Smooth muscle cell (in vitro differentiated cells): ENCODE results near the gene SNUPN. TPM values are rescaled to one million over a fixed set of nuclear protein-coding genes. Genes with fewer than 3 reads are reported as not detected.

Experiments used
- DNase-seq: peaks from one replicate; lab custom pipeline; 2025; ENCODE audit not compliant: unreplicated experiment; lab: John Stamatoyannopoulos, UW
- H2AFZ ChIP-seq: fragments of 200-600 bp; sonication (generic); 2 replicates; pipeline ENCODE4 v1.6.0; 2016; ENCODE audit warnings: antibody characterized with exemption, low read depth, mild to moderate bottlenecking
- H3F3A ChIP-seq: fragments of 200-600 bp; sonication (generic); 2 replicates; pipeline ENCODE4 v1.6.0; 2017; ENCODE audit warnings: antibody characterized with exemption, low read depth
- H3K27ac ChIP-seq: fragments of 200-600 bp; sonication (generic); 2 replicates; pipeline ENCODE4 v1.5.1; 2016; ENCODE audit warnings: low read depth, mild to moderate bottlenecking
- H3K27me3 ChIP-seq: fragments of 200-600 bp; sonication (generic); 2 replicates; pipeline ENCODE4 v1.6.1; 2016; ENCODE audit warnings: low read depth, mild to moderate bottlenecking
- H3K36me3 ChIP-seq: fragments of 200-600 bp; sonication (generic); 2 replicates; pipeline ENCODE4 v1.5.1; 2016; ENCODE audit warnings: low read depth
- H3K4me1 ChIP-seq: fragments of 200-600 bp; sonication (generic); 2 replicates; pipeline ENCODE4 v1.5.1; 2016; ENCODE audit warnings: low read depth
- H3K4me2 ChIP-seq: fragments of 200-600 bp; sonication (generic); 2 replicates; pipeline ENCODE4 v1.6.0; 2016; ENCODE audit warnings: mild to moderate bottlenecking
- H3K4me3 ChIP-seq: fragments of 200-600 bp; sonication (generic); 2 replicates; pipeline ENCODE4 v1.5.1; 2016; ENCODE audit warnings: mild to moderate bottlenecking
- H3K79me2 ChIP-seq: fragments of 200-600 bp; sonication (generic); 2 replicates; pipeline ENCODE4 v1.6.0; 2016; ENCODE audit warnings: low read depth, mild to moderate bottlenecking
- H3K9ac ChIP-seq: fragments of 200-600 bp; sonication (generic); 2 replicates; pipeline ENCODE4 v1.6.0; 2016; ENCODE audit warnings: low read depth
- H3K9me3 ChIP-seq: fragments of 200-600 bp; sonication (generic); replicated peaks from 2 replicates; pipeline ENCODE4 v1.5.1; 2016; ENCODE audit warnings: low read depth
- H4K20me1 ChIP-seq: fragments of 200-600 bp; sonication (generic); 2 replicates; pipeline ENCODE4 v1.6.0; 2016; ENCODE audit warnings: low read depth
- CTCF ChIP-seq: fragments of 200-600 bp; sonication (generic); IDR thresholded peaks from 2 replicates; pipeline ENCODE4 v1.5.1; 2017; ENCODE audit warnings: borderline replicate concordance, mild to moderate bottlenecking, antibody characterized with exemption; ENCODE audit not compliant: insufficient read depth, poor library complexity, severe bottlenecking
- WGBS: methylation state at CpG from one replicate; pipeline ENCODE4 v1.1.7; 2016; ENCODE audit warnings: low lambda C conversion rate; 5-methylcytosine and 5-hydroxymethylcytosine counted together
- polyA plus RNA-seq: library from polyadenylated mRNA; unstranded; fragments of >200 nt; fragmentation: Nextera tagmentation; extraction: Ambion mirVana; gene quantifications from 2 replicates; pipeline ENCODE4 v1.2.1, GENCODE V29; 2016
- total RNA-seq: library from RNA; depleted of rRNA; stranded (reverse); fragments of >200 nt; gene quantifications from 2 replicates; pipeline ENCODE4 v1.2.3, GENCODE V29; 2014

The SNUPN gene
- total and polyA plus RNA-seq, 2 experiments from 2014 or later = 15.2 to 24.0 TPM

- Histone ChIP-seq H3K4me1 (no peaks in the 10 kb centered on the region), H2AFZ (no peak overlapping the region), H3K36me3 (no peaks in the 10 kb centered on the region), H3K4me2 (no peak overlapping the region), H4K20me1 (peaks cover 85% of the 10 kb centered on the region), H3K79me2 (peaks cover 83% of the 10 kb centered on the region), H3K9me3 (no peaks in the 10 kb centered on the region), H3K27ac (no peak overlapping the region), H3K4me3 (no peak overlapping the region), H3F3A (no peaks in the 10 kb centered on the region), H3K27me3 (no peaks in the 10 kb centered on the region), H3K9ac (no peak overlapping the region)
- DNase-seq = no peak
- TF ChIP-seq CTCF = no peak
These were observed 70.8 kb downstream of the SNUPN start for GRCh38 chr15:75554717-75555116.

GRCh38 chr15:75553659-75554058, 71.9 kb downstream of the SNUPN start:
- H3K36me3 ChIP-seq = no peaks in the 10 kb centered on the region
- H3K27me3 ChIP-seq = no peaks in the 10 kb centered on the region
- no peak for TF ChIP-seq CTCF
- H3K9ac ChIP-seq = no peak overlapping the region
- no peak overlapping the region for H3K4me3 ChIP-seq
- no peak overlapping the region for H3K4me2 ChIP-seq
- no peak for DNase-seq
- no peaks in the 10 kb centered on the region for H3F3A ChIP-seq
- H3K9me3 ChIP-seq = no peaks in the 10 kb centered on the region
- peaks cover 92% of the 10 kb centered on the region for H3K79me2 ChIP-seq
- H2AFZ ChIP-seq = no peak overlapping the region
- peaks cover 95% of the 10 kb centered on the region for H4K20me1 ChIP-seq
- H3K27ac ChIP-seq = no peak overlapping the region
- no peaks in the 10 kb centered on the region for H3K4me1 ChIP-seq

- H4K20me1 ChIP-seq = peaks cover 96% of the 10 kb centered on the region
- 89% methylated on average over 4 of the region's 4 CpGs for WGBS
- H3K27me3 ChIP-seq = no peaks in the 10 kb centered on the region
- no peak overlapping the region for H3K9ac ChIP-seq
- no peak for TF ChIP-seq CTCF
- H3K4me1 ChIP-seq = no peaks in the 10 kb centered on the region
- H3K4me3 ChIP-seq = no peak overlapping the region
- H3K79me2 ChIP-seq = peaks cover 99% of the 10 kb centered on the region
- H3K9me3 ChIP-seq = no peaks in the 10 kb centered on the region
- H2AFZ ChIP-seq = no peak overlapping the region
- H3K27ac ChIP-seq = no peak overlapping the region
- no peak for DNase-seq
- no peaks in the 10 kb centered on the region for H3F3A ChIP-seq
- no peak overlapping the region for H3K4me2 ChIP-seq
- H3K36me3 ChIP-seq = no peaks in the 10 kb centered on the region
These were observed 74.4 kb downstream of the SNUPN start for GRCh38 chr15:75551091-75551490.

Other genes with a start within 250 kb of the SNUPN start
- gene SIN3A, start 174.0 kb downstream of the SNUPN start, total RNA-seq = 25.5 and 40.7 TPM in 2 replicates
- gene SIN3A, start 174.0 kb downstream of the SNUPN start, polyA plus RNA-seq = 12.0 and 12.2 TPM in 2 replicates
- 20.3 and 24.2 TPM in 2 replicates for gene PTPN9, start 46.4 kb downstream of the SNUPN start, total RNA-seq
- gene PTPN9, start 46.4 kb downstream of the SNUPN start, polyA plus RNA-seq = 21.6 and 23.4 TPM in 2 replicates
- gene IMP3, start 14.5 kb upstream of the SNUPN start, total RNA-seq = 54.1 and 55.6 TPM in 2 replicates
- 56.7 and 57.5 TPM in 2 replicates for gene IMP3, start 14.5 kb upstream of the SNUPN start, polyA plus RNA-seq
- gene SNX33, start 22.2 kb upstream of the SNUPN start, total RNA-seq = 9.7 and 13.6 TPM in 2 replicates
- gene SNX33, start 22.2 kb upstream of the SNUPN start, polyA plus RNA-seq = 14.2 and 19.2 TPM in 2 replicates
- 31.1 and 35.3 TPM in 2 replicates for gene CSPG4, start 87.1 kb upstream of the SNUPN start, total RNA-seq
- 46.6 and 54.9 TPM in 2 replicates for gene CSPG4, start 87.1 kb upstream of the SNUPN start, polyA plus RNA-seq
- 44.7 and 65.1 TPM in 2 replicates for gene UBE2Q2, start 217.7 kb upstream of the SNUPN start, total RNA-seq
- 32.6 and 32.8 TPM in 2 replicates for gene UBE2Q2, start 217.7 kb upstream of the SNUPN start, polyA plus RNA-seq